Loucy (cell line): ENCODE data around the gene C5orf46.
"Not testable (repeated sequence)": the region's sequence is repeated elsewhere in the genome, so short reads cannot be mapped to it uniquely, and the experiment has no call there.

ENCODE experiments used
- H2AFZ ChIP-seq: fragments of 200-600 bp; sonication (generic); 2 replicates; pipeline ENCODE4 v1.6.0; 2016; ENCODE audit warnings: antibody characterized with exemption, mild to moderate bottlenecking, low read length, moderate library complexity
- H3F3A ChIP-seq: fragments of 200-600 bp; 2 replicates; pipeline ENCODE4 v1.6.0; 2016; ENCODE audit warnings: antibody characterized with exemption, low read depth, mild to moderate bottlenecking
- H3K27me3 ChIP-seq: fragments of 200-600 bp; sonication (generic); 2 replicates; pipeline ENCODE4 v1.6.1; 2014; ENCODE audit warnings: low read length, mild to moderate bottlenecking; ENCODE audit not compliant: insufficient read depth, poor library complexity, severe bottlenecking
- H3K36me3 ChIP-seq: fragments of 200-600 bp; sonication (generic); 2 replicates; pipeline ENCODE4 v1.6.1; 2016; ENCODE audit warnings: low read length; ENCODE audit not compliant: insufficient read depth
- H3K4me1 ChIP-seq: fragments of 200-600 bp; sonication (generic); 2 replicates; pipeline ENCODE4 v1.5.1; 2014; ENCODE audit warnings: low read length, mild to moderate bottlenecking; ENCODE audit not compliant: insufficient read depth, poor library complexity, severe bottlenecking
- H3K4me2 ChIP-seq: fragments of 200-600 bp; sonication (generic); 2 replicates; pipeline ENCODE4 v1.6.0; 2014; ENCODE audit warnings: antibody characterized with exemption, low read length, low read depth, mild to moderate bottlenecking; ENCODE audit not compliant: poor library complexity, severe bottlenecking
- H3K4me3 ChIP-seq: fragments of 200-600 bp; sonication (generic); 2 replicates; pipeline ENCODE4 v1.5.1; 2014; ENCODE audit warnings: low read length, mild to moderate bottlenecking, mixed read lengths; ENCODE audit not compliant: poor library complexity, severe bottlenecking
- H3K79me2 ChIP-seq: fragments of 200-600 bp; sonication (generic); 2 replicates; pipeline ENCODE4 v1.6.1; 2014; ENCODE audit warnings: low read length; ENCODE audit not compliant: insufficient read depth
- H3K9ac ChIP-seq: fragments of 200-600 bp; sonication (generic); 2 replicates; pipeline ENCODE4 v1.6.0; 2014; ENCODE audit warnings: mild to moderate bottlenecking, low read depth, low read length, moderate library complexity; ENCODE audit not compliant: poor library complexity, severe bottlenecking
- H3K9me2 ChIP-seq: fragments of 200-600 bp; sonication (generic); replicated peaks from 2 replicates; pipeline ENCODE4 v1.6.1; 2016; ENCODE audit warnings: low read depth, low read length, mixed read lengths
- H3K9me3 ChIP-seq: fragments of 200-600 bp; sonication (generic); 2 replicates; pipeline ENCODE4 v1.6.1; 2014; ENCODE audit warnings: mild to moderate bottlenecking, antibody characterized with exemption, low read length, low read depth; ENCODE audit not compliant: insufficient read depth
- H4K20me1 ChIP-seq: fragments of 200-600 bp; sonication (generic); 2 replicates; pipeline ENCODE4 v1.6.0; 2014; ENCODE audit warnings: antibody characterized with exemption, low read length, mild to moderate bottlenecking; ENCODE audit not compliant: insufficient read depth, poor library complexity, severe bottlenecking
- CTCF ChIP-seq: fragments of 200-600 bp; sonication (generic); conservative IDR thresholded peaks from 2 replicates; pipeline ENCODE4 v1.5.1; 2014; ENCODE audit warnings: mild to moderate bottlenecking, antibody characterized with exemption, low read length
- EZH2phosphoT487 ChIP-seq: fragments of 200-600 bp; IDR thresholded peaks from 2 replicates; pipeline ENCODE4 v1.6.1; 2018; ENCODE audit warnings: antibody characterized with exemption, mild to moderate bottlenecking, moderate library complexity, borderline replicate concordance

C5orf46 gene

DNA sequence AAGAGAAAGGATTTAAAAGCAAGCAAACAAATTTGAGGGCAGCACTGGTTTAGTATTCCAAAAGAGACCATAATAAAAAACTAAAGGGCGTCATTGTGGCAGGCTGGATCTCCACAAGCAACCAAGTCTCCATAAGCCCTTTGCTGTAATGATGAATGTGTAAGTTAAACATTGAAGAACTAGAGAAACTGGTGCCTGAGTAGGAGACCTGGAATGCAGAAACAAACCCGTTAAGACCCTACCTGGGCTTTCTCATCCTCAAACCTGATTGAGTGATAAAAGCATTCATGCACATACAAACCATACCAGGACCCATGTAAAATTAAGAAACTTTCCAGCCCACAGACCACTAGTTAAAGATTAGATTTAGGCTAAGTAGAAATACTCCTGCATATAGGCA is 29.7 kb downstream of the C5orf46 start:
- TF ChIP-seq EZH2phosphoT487 (no peak), CTCF (no peak)
- Histone ChIP-seq H3K4me1 (no peaks in the 10 kb centered on the region), H3F3A (no peaks in the 10 kb centered on the region), H2AFZ (no peak overlapping the region), H3K27me3 (no peaks in the 10 kb centered on the region), H3K4me2 (no peak overlapping the region), H3K36me3 (no peaks in the 10 kb centered on the region), H3K9me2 (no peaks in the 10 kb centered on the region), H3K9me3 (no peaks in the 10 kb centered on the region), H3K9ac (no peak overlapping the region), H4K20me1 (no peaks in the 10 kb centered on the region), H3K4me3 (no peak overlapping the region), H3K79me2 (no peaks in the 10 kb centered on the region)

DNA sequence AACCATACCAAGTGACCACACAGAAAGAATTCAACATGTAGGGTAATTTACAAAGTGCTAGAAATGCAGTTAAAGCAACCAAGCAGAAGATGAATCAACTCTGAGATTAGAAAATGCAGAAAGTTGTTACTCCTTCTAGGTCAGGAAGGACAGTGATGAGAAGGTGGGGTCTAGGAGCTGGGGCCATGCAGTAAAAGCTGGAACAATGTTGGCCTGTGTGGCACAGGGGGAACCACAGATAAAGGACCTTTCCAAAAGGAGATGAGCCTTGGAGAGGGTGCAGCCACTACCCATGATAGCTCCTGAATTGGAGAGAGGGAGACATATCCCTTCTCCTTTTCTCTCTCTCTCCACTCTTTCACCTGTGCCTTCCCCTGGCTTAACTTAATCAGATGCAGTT is 30.2 kb downstream of the C5orf46 start:
- TF ChIP-seq EZH2phosphoT487 (no peak), CTCF (no peak)
- Histone ChIP-seq H3K27me3 (no peaks in the 10 kb centered on the region), H3F3A (no peaks in the 10 kb centered on the region), H3K9ac (no peak overlapping the region), H3K4me1 (no peaks in the 10 kb centered on the region), H3K9me3 (no peaks in the 10 kb centered on the region), H3K4me2 (no peak overlapping the region), H3K4me3 (no peak overlapping the region), H3K9me2 (no peaks in the 10 kb centered on the region), H3K36me3 (no peaks in the 10 kb centered on the region), H4K20me1 (no peaks in the 10 kb centered on the region), H2AFZ (no peak overlapping the region), H3K79me2 (no peaks in the 10 kb centered on the region)

- Histone ChIP-seq H3K4me3 (no peak overlapping the region), H3K9me3 (no peaks in the 10 kb centered on the region), H3K36me3 (no peaks in the 10 kb centered on the region), H4K20me1 (no peaks in the 10 kb centered on the region), H3K9ac (no peak overlapping the region), H2AFZ (no peak overlapping the region), H3K4me2 (no peak overlapping the region), H3K9me2 (no peaks in the 10 kb centered on the region), H3K27me3 (no peaks in the 10 kb centered on the region), H3K79me2 (no peaks in the 10 kb centered on the region), H3F3A (no peaks in the 10 kb centered on the region), H3K4me1 (no peaks in the 10 kb centered on the region)
- no peak for TF ChIP-seq EZH2phosphoT487
- TF ChIP-seq CTCF = no peak
These were observed 31.4 kb downstream of the C5orf46 start for GRCh38 chr5:147874910-147875367.

DNA sequence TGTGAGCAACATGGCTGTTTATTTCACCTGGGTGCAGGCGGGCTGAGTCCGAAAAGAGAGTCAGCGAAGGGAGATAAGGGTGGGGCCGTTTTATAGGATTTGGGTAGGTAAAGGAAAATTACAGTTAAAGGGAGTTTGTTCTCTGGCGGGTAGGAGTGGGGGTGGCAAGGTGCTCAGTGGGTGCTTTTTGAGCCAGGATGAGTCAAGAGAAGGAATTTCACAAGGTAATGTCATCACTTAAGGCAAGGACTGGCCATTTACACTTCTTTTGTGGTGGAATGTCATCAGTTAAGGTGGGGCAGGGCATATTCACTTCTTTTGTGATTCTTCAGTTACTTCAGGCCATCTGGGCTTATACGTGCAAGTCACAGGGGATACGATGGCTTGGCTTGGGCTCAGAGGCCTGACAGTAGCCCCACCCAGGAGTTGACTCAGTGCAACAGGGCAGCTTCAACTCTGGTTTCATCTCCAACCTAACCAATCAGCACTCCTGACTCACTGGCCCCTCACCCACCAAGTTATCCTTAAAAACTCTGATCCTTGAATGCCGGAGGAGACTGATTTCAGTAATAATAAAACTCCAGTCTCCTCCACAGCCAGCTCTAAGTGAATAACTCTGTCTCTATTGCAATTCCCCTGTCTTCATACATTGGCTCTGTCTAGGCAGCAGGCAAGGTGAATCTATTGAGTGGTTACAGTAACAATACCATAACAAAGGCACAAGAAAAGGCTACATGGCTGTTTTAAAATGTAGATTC is 32.0 kb downstream of the C5orf46 start:
- not testable (repeated sequence) for H3K4me2 ChIP-seq, H3K4me3 ChIP-seq, H3K9me2 ChIP-seq, H3K9ac ChIP-seq, H3K9me3 ChIP-seq, H3K36me3 ChIP-seq, H3F3A ChIP-seq, H2AFZ ChIP-seq, H3K27me3 ChIP-seq, H3K79me2 ChIP-seq, H3K4me1 ChIP-seq, H4K20me1 ChIP-seq

DNA sequence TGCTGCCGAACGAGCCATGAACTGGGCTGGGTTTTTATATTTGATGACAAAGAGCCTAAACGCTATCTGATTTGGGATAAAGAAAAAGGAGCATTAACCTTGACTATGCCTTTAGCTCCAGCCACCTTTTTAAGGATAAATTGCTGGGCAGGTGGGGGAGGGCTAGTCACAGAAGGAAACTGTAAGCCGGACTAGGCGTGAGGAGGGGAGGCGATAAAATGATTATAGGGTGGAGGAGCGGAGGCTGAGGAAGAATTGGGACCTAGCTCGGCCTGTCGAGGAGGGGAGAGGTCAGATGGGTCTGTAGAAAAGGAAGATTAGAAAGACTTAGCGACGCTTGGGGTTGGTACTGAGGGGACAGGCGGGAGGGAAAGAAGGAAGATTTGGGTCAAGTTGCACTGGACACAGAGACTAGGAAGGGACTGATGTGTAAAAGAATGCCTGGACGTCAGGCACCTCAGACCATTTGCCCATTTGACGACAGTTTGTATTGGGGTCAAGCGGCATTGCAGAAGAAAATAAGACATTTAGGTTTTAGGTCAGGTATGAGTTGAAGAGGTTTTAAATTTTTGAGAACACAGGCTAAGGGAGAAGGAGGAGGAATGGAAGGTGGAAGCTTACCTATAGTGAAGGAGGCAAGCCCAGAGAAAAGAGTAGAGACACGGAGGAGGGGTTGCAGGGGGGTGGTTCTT is 33.4 kb downstream of the C5orf46 start:
- not testable (repeated sequence) for H3F3A ChIP-seq, H3K4me2 ChIP-seq, H3K9me3 ChIP-seq, H3K36me3 ChIP-seq, H3K4me3 ChIP-seq, H4K20me1 ChIP-seq, H3K9me2 ChIP-seq, H3K27me3 ChIP-seq, H3K79me2 ChIP-seq, H3K9ac ChIP-seq, H2AFZ ChIP-seq, H3K4me1 ChIP-seq
